C4-2B (cell line): ENCODE data around the gene SLC39A13.

Experiments
- ZFX ChIP-seq: fragments of 450-650 bp; IDR thresholded peaks from 2 replicates; pipeline ENCODE4 v1.6.1; 2017
- TF ChIP-seq, protein P1 (sequence below): fragments of 450-650 bp; conservative IDR thresholded peaks from 2 replicates; pipeline ENCODE4 v1.5.1; 2017; ENCODE audit warnings: mild to moderate bottlenecking

GRCh38 chr11:47408598-47409439 is 429 bp downstream of the SLC39A13 start:
- TF ChIP-seq, protein P1, sequence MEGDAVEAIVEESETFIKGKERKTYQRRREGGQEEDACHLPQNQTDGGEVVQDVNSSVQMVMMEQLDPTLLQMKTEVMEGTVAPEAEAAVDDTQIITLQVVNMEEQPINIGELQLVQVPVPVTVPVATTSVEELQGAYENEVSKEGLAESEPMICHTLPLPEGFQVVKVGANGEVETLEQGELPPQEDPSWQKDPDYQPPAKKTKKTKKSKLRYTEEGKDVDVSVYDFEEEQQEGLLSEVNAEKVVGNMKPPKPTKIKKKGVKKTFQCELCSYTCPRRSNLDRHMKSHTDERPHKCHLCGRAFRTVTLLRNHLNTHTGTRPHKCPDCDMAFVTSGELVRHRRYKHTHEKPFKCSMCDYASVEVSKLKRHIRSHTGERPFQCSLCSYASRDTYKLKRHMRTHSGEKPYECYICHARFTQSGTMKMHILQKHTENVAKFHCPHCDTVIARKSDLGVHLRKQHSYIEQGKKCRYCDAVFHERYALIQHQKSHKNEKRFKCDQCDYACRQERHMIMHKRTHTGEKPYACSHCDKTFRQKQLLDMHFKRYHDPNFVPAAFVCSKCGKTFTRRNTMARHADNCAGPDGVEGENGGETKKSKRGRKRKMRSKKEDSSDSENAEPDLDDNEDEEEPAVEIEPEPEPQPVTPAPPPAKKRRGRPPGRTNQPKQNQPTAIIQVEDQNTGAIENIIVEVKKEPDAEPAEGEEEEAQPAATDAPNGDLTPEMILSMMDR = no peak
- TF ChIP-seq ZFX = no peak
